IMR-90 (cell line): Measurements from ENCODE around the gene CDC25B. TPM values are rescaled to one million over a fixed set of nuclear protein-coding genes. Genes with fewer than 3 reads are reported as not detected.

Experiments
- ATAC-seq: fragments of 200-7000 bp; cut with Tn5 transposase; 2 replicates; pipeline ENCODE4 v1.9.1; 2020; ENCODE audit warnings: low read depth, mild to moderate bottlenecking, moderate library complexity
- BruUV-seq: library from RNA; stranded (reverse); fragments of 400-500 nt; replicated peaks from 2 replicates; lab custom pipeline; 2021; lab: Mats Ljungman, UMichigan
- CTCF ChIA-PET: fragments of 300-600 bp; formaldehyde crosslinking; extraction: SDS; loops from one replicate; lab custom pipeline; 2021; ENCODE audit warnings: antibody characterized with exemption; lab: Yijun Ruan, JAX
- POLR2A ChIA-PET: fragments of 300-600 bp; sonication (Branson Sonifier 250); formaldehyde crosslinking; loops from one replicate; lab custom pipeline; 2022; ENCODE audit warnings: antibody characterized with exemption; ENCODE audit not compliant: unreplicated experiment; lab: Charles Lee
- DNase-seq: peaks from one replicate; pipeline ENCODE4 v3.0.0; 2013
- H2AFZ ChIP-seq: replicated peaks from 2 replicates; pipeline ENCODE3; 2013; ENCODE audit warnings: low read length, mild to moderate bottlenecking; ENCODE audit not compliant: poor library complexity
- H2AK5ac ChIP-seq: 2 replicates; pipeline ENCODE4 v1.6.1; 2013; ENCODE audit warnings: low read depth, low read length, inconsistent platforms
- H2AK9ac ChIP-seq: replicated peaks from 2 replicates; pipeline ENCODE3; 2013; ENCODE audit warnings: mild to moderate bottlenecking, low read depth, low read length, moderate library complexity; ENCODE audit not compliant: poor library complexity
- H2BK120ac ChIP-seq: 2 replicates; pipeline ENCODE4 v1.6.1; 2013; ENCODE audit warnings: low read depth, low read length, inconsistent platforms
- H2BK15ac ChIP-seq: 3 replicates; pipeline ENCODE4 v1.6.1; 2013; ENCODE audit warnings: low read depth, low read length, inconsistent platforms
- H2BK20ac ChIP-seq: 2 replicates; pipeline ENCODE4 v1.6.1; 2013; ENCODE audit warnings: low read depth, mild to moderate bottlenecking, inconsistent platforms, low read length, moderate library complexity
- H2BK5ac ChIP-seq: 2 replicates; pipeline ENCODE4 v1.6.1; 2013; ENCODE audit warnings: mild to moderate bottlenecking, low read depth, low read length, inconsistent platforms; ENCODE audit not compliant: poor library complexity, severe bottlenecking
- H3K14ac ChIP-seq: replicated peaks from 2 replicates; pipeline ENCODE4 v1.6.1; 2013; ENCODE audit warnings: low read depth, low read length, inconsistent platforms
- H3K18ac ChIP-seq: 2 replicates; pipeline ENCODE4 v1.6.1; 2013; ENCODE audit warnings: low read depth, low read length, control low read depth
- H3K23ac ChIP-seq: 2 replicates; pipeline ENCODE4 v1.6.1; 2013; ENCODE audit warnings: low read depth, low read length, inconsistent platforms
- H3K27ac ChIP-seq: 2 replicates; pipeline ENCODE4 v1.5.1; 2013; ENCODE audit warnings: mild to moderate bottlenecking, control low read depth, low read length; ENCODE audit not compliant: insufficient read depth
- H3K27me3 ChIP-seq: 2 replicates; pipeline ENCODE4 v1.6.1; 2013; ENCODE audit warnings: low read length; ENCODE audit not compliant: control insufficient read depth, insufficient read depth
- H3K36me3 ChIP-seq: 2 replicates; pipeline ENCODE4 v1.6.1; 2013; ENCODE audit warnings: low read length, mixed read lengths; ENCODE audit not compliant: control insufficient read depth, insufficient read depth
- H3K4ac ChIP-seq: 2 replicates; pipeline ENCODE4 v1.6.1; 2013; ENCODE audit warnings: low read depth, low read length, inconsistent platforms
- H3K4me1 ChIP-seq: 2 replicates; pipeline ENCODE4 v1.6.1; 2013; ENCODE audit warnings: low read length, mixed read lengths; ENCODE audit not compliant: control insufficient read depth, insufficient read depth
- H3K4me2 ChIP-seq: 2 replicates; pipeline ENCODE4 v1.6.1; 2013; ENCODE audit warnings: low read depth, mild to moderate bottlenecking, control low read depth, low read length, moderate library complexity
- H3K4me3 ChIP-seq: 2 replicates; pipeline ENCODE4 v1.5.1; 2013; ENCODE audit warnings: low read depth, mild to moderate bottlenecking, control low read depth, low read length, moderate library complexity; ENCODE audit not compliant: insufficient read depth
- H3K56ac ChIP-seq: 2 replicates; pipeline ENCODE4 v1.6.1; 2013; ENCODE audit warnings: low read length, inconsistent platforms; ENCODE audit not compliant: insufficient read depth; ENCODE audit errors: extremely low read depth
- H3K79me1 ChIP-seq, 2 experiments: 2 replicates each; pipeline ENCODE4 v1.6.1; 2013; ENCODE audit warnings: low read length in 2 of 2, inconsistent platforms in 1 of 2, low read depth in 1 of 2
- H3K9ac ChIP-seq: 2 replicates; pipeline ENCODE4 v1.6.1; 2013; ENCODE audit warnings: low read depth, low read length, control low read depth
- H3K9me1 ChIP-seq: 2 replicates; pipeline ENCODE4 v1.6.1; 2013; ENCODE audit warnings: low read length, inconsistent platforms; ENCODE audit not compliant: insufficient read depth
- H3K9me3 ChIP-seq: 2 replicates; pipeline ENCODE4 v1.6.1; 2013; ENCODE audit warnings: low read length; ENCODE audit not compliant: control insufficient read depth, insufficient read depth
- H4K20me1 ChIP-seq: 2 replicates; pipeline ENCODE4 v1.6.1; 2013; ENCODE audit warnings: low read length, inconsistent platforms; ENCODE audit not compliant: insufficient read depth
- H4K5ac ChIP-seq: 2 replicates; pipeline ENCODE4 v1.6.1; 2013; ENCODE audit warnings: mild to moderate bottlenecking, low read depth, low read length, control low read depth
- H4K8ac ChIP-seq, 2 experiments: 2 replicates each; pipeline ENCODE4 v1.6.1; 2013; ENCODE audit warnings: low read depth in 2 of 2, low read length in 2 of 2, control low read depth in 1 of 2, inconsistent platforms in 1 of 2
- H4K91ac ChIP-seq: 2 replicates; pipeline ENCODE4 v1.6.1; 2013; ENCODE audit warnings: low read depth, low read length, inconsistent platforms; ENCODE audit not compliant: insufficient read depth
- BHLHE40 ChIP-seq: fragments of 150-350 bp; IDR thresholded peaks from 2 replicates; pipeline ENCODE4 v1.6.1; 2016; ENCODE audit warnings: mild to moderate bottlenecking, low read depth, low read length
- CEBPB ChIP-seq: IDR thresholded peaks from 2 replicates; pipeline ENCODE4 v1.6.1; 2012; ENCODE audit warnings: low read depth, low read length, improper control_type of control experiment
- CTCF ChIP-seq: conservative IDR thresholded peaks from 2 replicates; pipeline ENCODE4 v1.5.1; 2012; ENCODE audit warnings: mild to moderate bottlenecking, low read depth, low read length, improper control_type of control experiment
- ELK1 ChIP-seq: fragments of 150-350 bp; IDR thresholded peaks from 2 replicates; pipeline ENCODE4 v1.6.1; 2016; ENCODE audit warnings: low read depth, mild to moderate bottlenecking, low read length, moderate library complexity, borderline replicate concordance
- FOS ChIP-seq: fragments of 150-350 bp; IDR thresholded peaks from 2 replicates; pipeline ENCODE4 v1.6.1; 2016; ENCODE audit warnings: low read depth, low read length
- MAZ ChIP-seq: IDR thresholded peaks from 2 replicates; pipeline ENCODE4 v1.6.1; 2012; ENCODE audit warnings: low read depth, mild to moderate bottlenecking, low read length, improper control_type of control experiment, moderate library complexity, borderline replicate concordance
- RCOR1 ChIP-seq: IDR thresholded peaks from 2 replicates; pipeline ENCODE4 v1.6.1; 2012; ENCODE audit warnings: mild to moderate bottlenecking, low read length, improper control_type of control experiment; ENCODE audit not compliant: insufficient replicate concordance
- SMC3 ChIP-seq: fragments of 150-350 bp; IDR thresholded peaks from 2 replicates; pipeline ENCODE4 v1.6.1; 2016; ENCODE audit warnings: low read depth, mild to moderate bottlenecking, antibody characterized with exemption, low read length, moderate library complexity
- USF2 ChIP-seq: fragments of 150-350 bp; IDR thresholded peaks from 2 replicates; pipeline ENCODE4 v1.6.1; 2017; ENCODE audit warnings: mild to moderate bottlenecking, antibody characterized with exemption, low read length, low read depth
- WGBS, 2 experiments: methylation state at CpG; one replicate each; pipeline versions ENCODE4 v1.1.5 to v1.1.7; 2013; ENCODE audit warnings: missing lambda C conversion rate in 2 of 2; ENCODE audit not compliant: insufficient read length in 1 of 2; ENCODE audit errors: extremely low coverage in 2 of 2; 5-methylcytosine and 5-hydroxymethylcytosine counted together
- dilution Hi-C: fragments of 300-500 bp; cut with HindIII; formaldehyde crosslinking; loops from one replicate; pipeline ENCODE4 v1.14.3; 2018; ENCODE audit warnings: low sequenced_read_pairs; ENCODE audit not compliant: unreplicated experiment
- in situ Hi-C: fragments of 300-500 bp; cut with MboI; formaldehyde crosslinking; loops from 3 replicates; pipeline ENCODE4 v1.14.3; 2019; ENCODE audit warnings: low sequenced_read_pairs, inconsistent platforms, mixed read lengths
- intact Hi-C: fragments of 100-400 bp; cut with micrococcal nuclease; formaldehyde crosslinking; loops from 2 replicates; pipeline ENCODE4 v1.10.0; 2022
- polyA plus RNA-seq, 3 experiments: library from polyadenylated mRNA; depleted of rRNA; stranded (reverse); fragments of >200 nt; gene quantifications; 2 replicates each; pipeline ENCODE4 v1.2.3, GENCODE V29; 2012; ENCODE audit warnings: low replicate concordance in 1 of 3
- total RNA-seq: library from RNA; depleted of rRNA; stranded (reverse); fragments of >200 nt; gene quantifications from 2 replicates; pipeline ENCODE4 v1.2.3, GENCODE V29; 2012

Gene CDC25B
- total and polyA plus RNA-seq, 2 of the 4 experiments (the other 2 are of a cell fraction), result 14.5 to 50.5 TPM

- Histone ChIP-seq H2AK5ac (peak overlapping the region; percentile 100), H2AK9ac (peak overlapping the region; percentile 99), H3K4me1 (peaks cover 8% of the 10 kb centered on the region), H3K23ac (peak overlapping the region; percentile 98), H3K27ac (peak overlapping the region; percentile 83), H4K5ac (peak overlapping the region; percentile 67), H3K9ac (peak overlapping the region; percentile 87), H3K14ac (peak overlapping the region; percentile 100), H4K20me1 (peaks cover 13% of the 10 kb centered on the region), H3K27me3 (no peaks in the 10 kb centered on the region), H3K18ac (no peak overlapping the region; the same call in 1 of the 2 replicates), H3K4me3 (peak overlapping the region; percentile 82), H4K8ac (peak overlapping the region; percentile 97 to 99), H3K56ac (peak overlapping the region; percentile 66; the same call in 1 of the 2 replicates), H3K79me1 (peaks cover 29 to 44% of the 10 kb centered on the region in 2 experiments), H3K9me3 (no peaks in the 10 kb centered on the region), H2BK120ac (peak overlapping the region; percentile 52; the same call in 1 of the 2 replicates), H3K4me2 (peak overlapping the region; percentile 91), H4K91ac (peak overlapping the region; percentile 93), H2BK15ac (0 out of 3 replicates have a peak overlapping the region, but pooled peaks have one; percentile 21), H3K4ac (peak overlapping the region; percentile 98), H2AFZ (peak overlapping the region; percentile 99), H2BK20ac (no peak overlapping the region), H3K36me3 (peaks cover 4% of the 10 kb centered on the region), H3K9me1 (peaks cover 25% of the 10 kb centered on the region), H2BK5ac (peak overlapping the region; percentile 67)
- intact Hi-C loops (loop anchor here (2.0 kb wide), 1 partner anchor 60 kb away; the partner anchor contains the start of gene CENPB), in situ Hi-C loops (no loop called here), dilution Hi-C loops (no loop called here)
- WGBS, 2 experiments, result 0% methylated on average over 12 of the region's 22 CpGs; no CpG with 5 or more reads in 1 of the 2 experiments
- no peak for ATAC-seq
- CTCF ChIA-PET, result no interaction called here
- POLR2A ChIA-PET, result no interaction called here
- BruUV-seq, result no TSS peak
- TF ChIP-seq RCOR1, result no peak
- TF ChIP-seq CTCF, result no peak
- TF ChIP-seq ELK1, result no peak
- no peak for TF ChIP-seq CEBPB
- no peak for TF ChIP-seq FOS
- TF ChIP-seq BHLHE40, result no peak
- no peak for TF ChIP-seq MAZ
- TF ChIP-seq USF2, result no peak
- TF ChIP-seq SMC3, result no peak
- no peak for DNase-seq
Measured at GRCh38 chr20:3846378-3846739, 50.2 kb downstream of the CDC25B start.
